Activated T-helper 1 cell treated with anti-CD3 and anti-CD28 coated beads, Interleukin-2, amount 50 U/mL, for 16 hours (primary cell): ENCODE results near the gene ABCB7.
"Not testable (repeated sequence)": the region's sequence is repeated elsewhere in the genome, so short reads cannot be mapped to it uniquely, and the experiment has no call there.

Source experiments
- DNase-seq, 2 donors: peaks; one replicate each; pipeline ENCODE4 v3.0.0-alpha.2; 2020; ENCODE audit warnings: low read depth in 1 of 2, low spot score in 1 of 2

ABCB7 gene

DNA sequence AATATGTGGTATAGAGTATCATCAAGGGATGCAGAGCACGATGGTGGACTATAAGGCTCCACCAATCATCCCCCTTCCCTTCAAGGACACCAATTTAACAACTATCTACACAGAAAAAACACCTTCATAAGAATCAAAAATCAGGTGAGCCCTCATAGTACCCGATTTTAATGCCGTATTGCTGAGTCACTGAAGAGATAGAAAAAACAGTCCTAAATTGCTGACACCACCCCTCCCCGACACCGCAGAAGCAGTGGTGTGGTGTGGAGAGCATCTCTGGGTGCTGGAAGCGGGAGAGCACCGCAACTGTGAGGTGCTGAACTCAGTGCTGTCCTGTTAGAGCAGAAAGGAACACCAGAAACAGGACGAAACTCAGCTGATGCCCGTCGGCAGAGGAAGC, 49.3 kb downstream of the ABCB7 start:
- no peak for DNase-seq

DNA sequence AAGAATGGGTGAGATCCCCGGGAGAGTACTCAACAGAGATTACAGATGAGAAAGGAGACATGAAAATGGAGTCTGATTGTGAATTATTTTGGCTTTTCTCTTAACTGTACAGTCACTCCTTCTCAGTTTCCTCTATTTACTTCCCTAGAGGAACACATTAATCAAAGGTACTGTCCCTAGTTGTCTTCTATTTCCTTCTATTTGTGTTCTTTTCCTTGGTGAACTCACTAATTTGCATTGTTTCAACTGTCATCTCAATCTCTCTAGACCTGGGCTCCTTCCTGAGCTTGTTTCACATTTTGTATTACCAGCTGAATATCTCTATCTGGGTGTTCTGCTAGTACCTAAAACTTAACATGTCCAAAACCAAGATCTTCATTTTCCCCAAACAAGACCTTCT, 59.8 kb downstream of the ABCB7 start:
- DNase-seq, result no peak

DNA sequence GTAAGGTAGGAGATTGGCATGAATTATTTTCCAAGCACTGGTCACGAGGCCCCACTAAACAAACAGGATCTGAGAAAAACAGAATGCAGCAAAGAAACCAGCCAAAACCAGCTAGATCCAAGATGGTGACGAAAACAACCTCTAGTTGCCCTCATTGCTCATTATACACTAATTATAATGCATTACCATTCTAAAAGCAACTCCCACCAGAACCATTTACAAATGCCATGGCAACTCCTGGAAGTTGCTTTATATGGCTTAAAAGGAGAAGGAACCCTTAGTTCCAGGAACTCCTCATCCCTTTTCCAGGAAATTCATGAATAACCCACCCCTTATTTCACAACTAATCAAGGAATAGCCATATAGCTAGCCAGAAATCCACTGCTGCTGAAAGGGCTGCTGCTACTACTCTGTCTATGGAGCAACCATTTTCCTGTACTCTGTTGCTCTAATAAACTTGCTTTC, 69.3 kb downstream of the ABCB7 start:
- no peak for DNase-seq

DNA sequence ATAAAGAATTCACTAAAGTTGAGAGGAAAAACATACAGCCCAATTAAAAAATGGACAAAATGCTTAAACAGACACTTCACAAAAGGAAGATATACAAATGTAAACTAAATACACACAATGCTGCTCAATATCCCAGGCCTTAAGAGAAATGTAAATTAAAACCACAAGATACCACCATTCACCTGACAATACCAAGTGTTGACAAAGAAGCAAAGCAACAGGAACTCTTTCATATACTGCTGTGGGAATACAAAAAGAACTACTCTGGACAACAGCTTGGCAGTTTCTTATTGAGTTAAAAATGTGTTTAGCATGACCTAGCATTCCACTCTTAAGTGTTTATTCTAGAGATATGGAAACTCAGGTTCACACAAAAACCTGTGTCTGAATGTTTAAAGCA, 71.3 kb downstream of the ABCB7 start:
- DNase-seq, result no peak

DNA sequence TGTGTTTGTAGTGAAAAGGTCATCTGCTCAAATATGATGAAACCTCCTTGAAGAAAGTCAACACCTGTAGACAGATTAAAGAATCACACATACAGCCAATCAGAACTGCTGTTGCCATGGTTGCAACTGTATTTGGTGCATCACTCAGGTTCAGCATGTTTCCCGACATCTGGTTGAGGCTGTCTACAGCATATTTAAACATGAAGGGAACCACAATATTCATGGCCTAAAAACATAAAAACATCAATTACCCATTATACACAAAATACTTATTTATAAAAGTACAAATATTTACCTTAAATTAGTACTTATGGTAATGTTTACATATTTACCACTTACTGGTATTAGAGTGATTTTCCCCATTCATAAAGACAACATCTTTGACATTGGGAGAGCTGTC, 79.7 kb downstream of the ABCB7 start:
- no peak for DNase-seq

DNA sequence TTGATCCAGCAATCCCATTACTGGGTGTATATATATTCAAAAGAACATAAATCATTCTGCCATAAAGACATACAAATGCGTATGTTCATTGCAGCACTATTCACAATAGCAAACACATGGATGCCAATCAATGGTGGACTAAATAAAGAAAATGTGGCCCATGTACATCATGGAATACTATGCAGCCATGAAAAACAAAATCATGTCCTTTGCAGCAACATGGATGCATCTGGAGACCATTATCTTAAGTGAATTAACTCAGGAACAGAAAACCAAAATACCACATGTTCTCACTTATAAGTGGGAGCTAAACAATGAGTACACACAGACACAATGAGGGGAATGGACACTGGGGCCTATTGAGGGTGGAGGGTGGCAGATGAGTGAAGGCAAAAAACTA, 81.6 kb downstream of the ABCB7 start:
- DNase-seq, result no peak

DNA sequence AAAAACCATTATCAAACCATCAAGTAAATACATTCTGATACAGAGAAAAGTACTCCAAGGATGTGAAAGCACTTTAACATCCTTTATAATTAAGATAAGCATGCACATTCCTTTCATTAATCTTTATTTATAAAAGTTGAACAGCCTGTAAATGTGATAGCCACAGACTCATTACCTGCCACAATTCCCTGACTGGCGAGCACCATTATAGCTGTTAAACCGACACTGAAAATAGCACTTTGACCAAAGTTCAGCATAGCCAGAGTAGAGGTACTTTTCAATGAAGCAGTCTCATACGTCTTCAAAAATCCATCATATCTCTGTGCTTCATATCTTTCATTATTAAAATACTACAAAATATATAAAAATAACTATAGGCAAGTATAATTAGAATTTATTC, 84.7 kb downstream of the ABCB7 start:
- DNase-seq, result no peak

DNA sequence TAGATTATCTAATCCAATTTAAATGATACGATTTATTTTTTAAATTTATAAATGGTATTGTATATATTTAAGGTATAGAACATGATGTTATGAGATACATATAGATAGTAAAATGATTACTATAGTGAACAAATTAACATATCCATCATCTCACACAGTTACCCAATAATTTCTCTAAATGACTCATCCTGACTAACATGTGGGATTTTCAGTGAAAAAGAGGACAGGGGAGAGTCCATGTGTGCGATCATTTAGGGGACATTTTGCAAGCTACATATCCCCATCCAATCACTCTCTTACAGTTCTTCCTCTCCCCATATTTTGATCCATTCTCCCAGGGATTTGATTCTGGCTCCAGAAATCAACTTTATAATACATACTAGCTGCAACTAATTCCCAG, 88.2 kb downstream of the ABCB7 start:
- DNase-seq, result no peak

DNA sequence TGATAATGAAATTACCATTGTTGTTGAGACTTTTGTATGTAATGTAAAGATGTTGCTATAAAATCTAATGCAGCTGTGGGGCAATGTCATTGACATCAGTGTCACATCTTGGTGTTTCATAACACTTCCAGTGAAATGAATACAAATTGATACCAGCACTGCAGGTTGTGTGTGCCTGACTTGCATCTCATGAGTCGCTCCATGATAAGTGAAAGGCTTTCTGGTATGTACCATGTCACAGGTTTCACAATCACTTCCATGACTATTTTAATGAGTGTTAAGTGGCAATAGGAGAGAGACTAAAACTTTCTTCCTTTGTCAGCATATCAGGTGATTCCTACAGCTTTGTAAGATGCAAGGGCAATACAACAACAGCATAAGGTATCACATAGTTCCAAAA, 94.4 kb downstream of the ABCB7 start:
- DNase-seq, result no peak

DNA sequence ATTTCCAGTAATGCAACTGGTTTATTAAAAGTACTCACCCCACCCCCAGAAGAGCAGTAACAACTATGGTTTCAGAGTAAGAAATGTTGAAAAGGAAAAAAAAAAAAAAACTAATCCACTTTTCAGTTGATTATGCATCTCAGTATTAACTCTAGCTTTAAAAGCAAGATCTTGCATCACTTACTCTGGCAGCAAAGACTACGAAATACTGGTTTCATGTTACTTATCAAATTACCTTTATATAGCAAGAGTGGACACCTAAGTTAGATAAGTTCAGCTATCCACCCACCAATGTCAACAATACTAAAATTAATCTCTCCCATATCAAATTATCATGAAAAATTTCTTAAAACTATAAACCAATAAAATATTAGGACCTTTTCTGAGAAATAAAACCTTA, 105.0 kb downstream of the ABCB7 start:
- DNase-seq, result no peak

DNA sequence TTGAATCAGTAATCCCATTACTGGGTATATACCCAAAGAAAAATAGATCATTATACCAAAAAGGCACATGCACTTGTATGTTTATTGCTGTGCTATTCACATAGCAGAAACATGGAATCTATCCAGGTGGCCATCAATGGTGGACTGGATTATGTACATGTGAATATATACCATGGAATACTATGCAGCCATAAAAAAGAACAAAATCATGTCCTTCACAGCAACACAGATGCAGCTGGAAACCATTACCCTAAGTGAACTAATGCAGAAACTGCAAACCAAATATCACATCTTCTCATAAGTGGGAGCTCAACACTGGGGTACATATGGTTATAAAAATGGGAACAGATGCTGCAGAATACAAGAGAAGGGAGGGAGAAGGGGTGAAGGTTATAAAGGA, 110.7 kb downstream of the ABCB7 start:
- DNase-seq, result no peak

DNA sequence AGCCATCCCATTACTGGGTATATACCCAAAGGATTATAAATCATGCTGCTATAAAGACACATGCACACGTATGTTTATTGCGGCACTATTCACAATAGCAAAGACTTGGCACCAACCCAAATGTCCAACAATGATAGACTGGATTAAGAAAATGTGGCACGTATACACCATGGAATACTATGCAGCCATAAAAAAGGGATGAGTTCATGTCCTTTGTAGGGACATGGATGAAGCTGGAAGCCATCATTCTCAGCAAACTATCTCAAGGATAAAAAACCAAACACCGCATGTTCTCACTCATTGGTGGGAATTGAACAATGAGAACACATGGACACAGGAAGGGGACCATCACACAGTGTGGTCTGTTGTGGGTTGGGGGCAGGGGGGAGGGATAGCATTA, 111.9 kb downstream of the ABCB7 start:
- not testable (repeated sequence) for DNase-seq

DNA sequence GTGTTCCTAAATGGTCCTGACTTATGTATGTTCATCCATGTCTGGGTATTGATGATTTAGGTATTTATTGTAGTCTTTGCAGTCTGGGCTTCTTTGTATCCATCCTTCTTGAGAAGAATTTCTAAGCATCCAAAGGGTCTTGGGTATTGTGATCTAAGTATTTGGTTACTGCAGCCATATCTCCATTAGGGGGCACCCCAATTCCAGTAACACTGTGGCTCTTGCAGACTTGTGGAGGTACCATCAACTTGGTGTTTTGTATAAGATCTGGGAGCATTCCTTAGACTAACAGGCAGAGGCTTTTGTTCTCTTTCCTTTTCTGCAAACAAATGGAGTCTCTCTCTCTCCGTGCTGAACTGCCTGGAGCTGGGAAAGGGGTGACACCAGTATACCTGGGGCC, 117.2 kb downstream of the ABCB7 start:
- DNase-seq, result no peak
